GM13977 (cell line): ENCODE data around the gene GSG1L.

ENCODE experiments used
- DNase-seq: peaks from one replicate; pipeline ENCODE4 v3.0.0; 2012; ENCODE audit warnings: low spot score
- CTCF ChIP-seq: IDR thresholded peaks from 2 replicates; pipeline ENCODE4 v1.5.1; 2012; ENCODE audit warnings: mild to moderate bottlenecking, control low read depth; ENCODE audit not compliant: insufficient read depth; ENCODE audit errors: extremely low read depth, missing control alignments
- in situ Hi-C: fragments of 300-500 bp; cut with MboI; formaldehyde crosslinking; loops from one replicate; pipeline ENCODE4 v1.12.0; 2022; ENCODE audit warnings: low sequenced_read_pairs, low pct_unique_long_range_greater_than_20kb, mixed read lengths, inconsistent platforms; ENCODE audit not compliant: unreplicated experiment

GSG1L gene

GRCh38 chr16:27759967-27760788 lies 303.3 kb downstream of the GSG1L start:
- in situ Hi-C loops: no loop called here

GRCh38 chr16:27759301-27759871 lies 304.1 kb downstream of the GSG1L start:
- TF ChIP-seq CTCF: no peak
- in situ Hi-C loops: no loop called here
- no peak for DNase-seq

More at GRCh38 chr16:27759967-27760788, 303.3 kb downstream of the GSG1L start:
- TF ChIP-seq CTCF: no peak
- no peak for DNase-seq

- DNase-seq: no peak
- in situ Hi-C loops: no loop called here
- TF ChIP-seq CTCF: no peak
These were observed 305.0 kb downstream of the GSG1L start for GRCh38 chr16:27758544-27758943.

GRCh38 chr16:27756206-27756970 lies 307.1 kb downstream of the GSG1L start:
- in situ Hi-C loops: no loop called here
- DNase-seq: no peak
- no peak for TF ChIP-seq CTCF

- in situ Hi-C loops: no loop called here
- no peak for DNase-seq
- no peak for TF ChIP-seq CTCF
These were observed 308.5 kb downstream of the GSG1L start for GRCh38 chr16:27754788-27755690.

- TF ChIP-seq CTCF: no peak
- DNase-seq: no peak
- in situ Hi-C loops: no loop called here
These were observed 310.0 kb downstream of the GSG1L start for GRCh38 chr16:27753563-27753962.
